Umbilical cord (tissue), 2 donors: ENCODE measurements around the gene PKD2. TPM values are rescaled to one million over a fixed set of nuclear protein-coding genes. Genes with fewer than 3 reads are reported as not detected.

Experiments used
- DNase-seq: peaks from one replicate; pipeline ENCODE4 v3.0.0-alpha.2; 2015; ENCODE audit warnings: low spot score
- total RNA-seq: library from RNA; depleted of rRNA; stranded (reverse); fragments of >200 nt; gene quantifications from one replicate; pipeline ENCODE4 v1.2.3, GENCODE V29; 2014; ENCODE audit warnings: low replicate concordance; ENCODE audit not compliant: insufficient read depth

PKD2 gene
- 70.3 TPM for total RNA-seq

DNA sequence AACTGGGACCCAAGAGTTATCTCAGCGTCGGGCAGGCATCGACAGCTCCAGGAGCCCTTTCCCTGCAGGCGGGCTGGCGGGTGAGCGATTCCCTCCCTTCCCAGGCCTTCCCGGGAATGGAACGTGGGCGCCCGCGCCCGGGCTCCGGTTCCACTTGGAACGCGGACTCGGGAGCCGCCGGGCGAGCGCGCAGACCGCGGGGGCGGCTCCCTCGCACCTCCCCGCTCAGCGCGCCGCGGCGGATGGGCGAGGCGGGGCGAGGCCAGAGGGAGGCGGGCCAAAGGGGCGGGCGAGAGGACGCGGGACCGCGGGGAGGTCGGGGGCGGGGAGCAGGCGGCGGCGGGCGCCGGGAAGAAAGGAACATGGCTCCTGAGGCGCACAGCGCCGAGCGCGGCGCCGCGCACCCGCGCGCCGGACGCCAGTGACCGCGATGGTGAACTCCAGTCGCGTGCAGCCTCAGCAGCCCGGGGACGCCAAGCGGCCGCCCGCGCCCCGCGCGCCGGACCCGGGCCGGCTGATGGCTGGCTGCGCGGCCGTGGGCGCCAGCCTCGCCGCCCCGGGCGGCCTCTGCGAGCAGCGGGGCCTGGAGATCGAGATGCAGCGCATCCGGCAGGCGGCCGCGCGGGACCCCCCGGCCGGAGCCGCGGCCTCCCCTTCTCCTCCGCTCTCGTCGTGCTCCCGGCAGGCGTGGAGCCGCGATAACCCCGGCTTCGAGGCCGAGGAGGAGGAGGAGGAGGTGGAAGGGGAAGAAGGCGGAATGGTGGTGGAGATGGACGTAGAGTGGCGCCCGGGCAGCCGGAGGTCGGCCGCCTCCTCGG lies at the start of gene PKD2:
PKD2 (plus strand) TSS at position 332 of the 818 bp plus-strand sequence; CDS start at position 431, 99 bp downstream.
- peak; percentile 88 for DNase-seq

DNA sequence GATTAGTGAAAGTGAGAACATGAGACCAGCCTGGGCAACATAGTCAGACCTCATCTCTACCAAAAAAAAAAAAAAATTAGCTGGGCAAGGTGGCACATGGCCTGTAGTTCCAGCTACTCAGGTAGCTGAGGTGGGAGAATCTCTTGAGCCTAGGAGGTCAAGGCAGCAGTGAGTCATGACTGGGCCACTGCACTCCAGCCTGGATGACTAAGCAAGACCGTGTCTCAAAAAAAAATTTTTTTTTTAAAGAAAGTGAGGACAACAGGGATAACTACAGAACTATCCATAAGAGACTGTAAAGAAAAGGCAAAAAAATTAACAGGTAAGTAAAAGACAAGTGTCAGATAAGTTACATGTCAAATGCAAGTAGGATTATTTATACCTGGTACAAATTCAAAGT lies 45.4 kb upstream of the PKD2 start:
- DNase-seq = no peak

DNA sequence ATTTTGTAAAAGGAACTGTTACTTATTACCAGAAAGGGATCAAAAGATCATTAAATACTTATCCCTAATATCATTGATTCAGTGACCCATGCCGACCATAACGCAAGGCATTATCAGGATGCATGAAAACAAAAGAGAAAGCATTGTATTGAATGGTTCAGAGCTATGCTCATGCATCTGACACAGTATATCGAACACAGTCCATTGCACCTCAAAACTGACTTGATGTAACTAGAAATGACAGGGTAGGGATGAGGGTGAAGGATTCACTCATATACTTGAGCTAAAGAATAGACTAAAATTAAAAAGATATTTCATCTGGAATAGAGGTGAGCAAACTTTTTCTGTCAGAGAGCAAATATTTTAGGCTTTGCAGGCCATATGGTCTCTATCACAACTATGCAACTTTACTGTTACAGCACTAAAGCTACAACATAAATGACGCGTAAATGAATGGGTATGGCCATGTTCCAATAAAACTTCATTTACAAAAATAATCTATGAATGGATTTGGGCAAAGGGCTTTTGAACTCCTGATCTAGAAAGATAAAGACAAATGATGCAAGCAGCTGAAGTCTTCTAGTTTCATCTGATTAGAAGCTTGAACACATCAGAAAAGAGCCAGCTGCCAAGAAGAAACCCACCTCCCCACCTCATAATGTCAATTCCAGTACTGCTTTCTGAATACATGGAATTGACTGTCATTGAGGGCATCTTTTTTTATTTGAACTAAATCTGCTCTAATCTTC lies 44.9 kb upstream of the PKD2 start:
- DNase-seq = no peak

DNA sequence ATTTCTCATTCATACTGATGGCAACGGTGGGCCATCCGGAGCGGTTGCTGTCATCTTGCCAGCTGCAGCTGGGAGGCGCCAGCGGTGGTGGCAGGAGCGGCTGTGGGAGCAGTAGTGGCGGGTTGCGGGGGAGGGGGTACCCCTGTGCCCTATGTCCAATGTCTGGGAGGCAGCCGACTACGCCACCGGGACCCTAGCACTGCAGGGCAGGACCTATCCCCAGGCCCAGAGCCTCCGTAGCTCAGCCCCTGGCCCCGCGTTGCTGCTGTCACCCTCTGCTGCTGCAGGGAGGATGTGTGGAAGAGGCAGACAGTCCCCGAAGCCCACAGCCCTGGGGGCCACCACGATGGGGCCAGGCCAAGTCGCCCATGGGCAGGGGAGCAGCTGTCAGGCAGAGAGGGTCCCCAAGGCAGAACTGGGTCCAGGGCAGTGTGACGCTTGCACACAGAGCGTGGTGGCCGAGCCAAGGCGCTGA lies 41.9 kb upstream of the PKD2 start:
- no peak for DNase-seq

DNA sequence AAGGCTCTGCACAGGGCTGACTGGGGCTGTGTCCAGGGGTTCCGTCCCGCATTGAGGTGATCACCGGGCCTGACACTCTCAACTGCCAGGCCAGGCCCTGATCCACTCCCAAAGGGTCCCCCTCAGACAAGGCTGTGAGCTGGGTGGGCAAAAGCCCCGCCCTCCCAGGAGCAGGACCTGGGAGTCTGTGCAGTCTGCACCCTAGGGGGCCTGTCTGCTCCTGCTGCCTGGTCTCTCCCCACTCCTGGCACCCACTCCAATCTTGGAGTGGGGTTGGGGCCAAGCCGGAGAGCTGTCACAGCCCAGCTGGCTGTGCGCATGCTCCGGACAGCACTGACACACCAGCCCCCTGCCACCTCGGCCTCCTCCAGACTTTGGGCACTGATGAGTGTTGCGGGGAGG lies 41.3 kb upstream of the PKD2 start:
- no peak for DNase-seq

DNA sequence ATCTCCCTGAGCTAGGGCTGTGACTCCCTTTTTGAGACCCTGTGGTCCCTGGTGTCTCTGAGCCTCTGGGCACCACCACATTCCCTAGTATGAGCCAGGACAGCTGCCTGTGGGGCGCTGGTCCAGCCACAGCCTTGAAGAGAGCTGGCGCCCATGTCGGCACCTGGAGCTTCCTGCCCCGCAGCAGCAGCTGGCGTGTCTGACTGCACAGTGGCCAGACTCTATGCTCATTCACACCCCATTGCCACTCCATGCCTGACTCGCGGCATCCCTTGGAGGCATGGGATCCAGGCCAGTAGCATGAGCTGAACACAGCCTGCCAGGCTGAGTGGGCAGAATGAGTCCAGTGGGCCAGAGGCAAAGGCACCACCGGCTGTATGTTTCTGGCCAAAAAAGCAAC lies 40.2 kb upstream of the PKD2 start:
- DNase-seq = no peak

DNA sequence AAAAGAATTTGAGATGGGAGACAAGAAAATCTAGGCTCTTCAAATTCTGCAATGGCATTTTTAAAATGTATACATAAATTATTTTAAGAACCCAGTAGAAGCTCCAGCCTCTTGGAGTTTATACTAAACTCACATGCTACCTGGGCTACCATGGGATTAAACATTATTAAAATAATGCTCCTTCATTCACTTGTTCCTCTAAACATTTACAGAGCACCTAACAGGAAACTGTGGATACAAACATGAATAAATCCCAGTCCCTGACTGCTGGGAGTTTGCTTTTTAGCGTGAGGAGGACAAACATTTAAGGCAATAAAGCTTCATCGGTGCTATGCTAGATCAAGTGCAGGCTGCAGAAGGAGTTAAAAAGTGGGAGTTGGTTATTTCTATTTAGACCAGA lies 37.3 kb upstream of the PKD2 start:
- DNase-seq = no peak

DNA sequence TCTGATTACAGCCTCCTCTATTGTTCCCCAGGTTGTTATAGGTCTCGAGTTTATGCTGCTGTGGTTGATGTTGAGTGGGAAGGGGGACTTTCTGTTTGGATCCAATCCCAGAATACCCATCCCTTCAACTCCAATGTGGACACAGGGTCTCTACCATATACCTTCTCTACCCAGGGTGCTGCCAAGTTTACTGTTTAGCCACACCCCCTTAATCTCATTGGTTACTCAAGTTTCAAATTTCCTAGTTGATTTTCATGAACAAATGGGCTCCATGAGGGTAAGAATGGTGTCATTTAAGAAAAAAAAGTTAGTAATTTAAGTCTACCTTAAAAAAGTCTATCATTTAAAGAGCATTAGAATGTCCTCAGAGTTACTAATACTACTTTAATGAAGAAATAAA lies 35.6 kb upstream of the PKD2 start:
- no peak for DNase-seq

DNA sequence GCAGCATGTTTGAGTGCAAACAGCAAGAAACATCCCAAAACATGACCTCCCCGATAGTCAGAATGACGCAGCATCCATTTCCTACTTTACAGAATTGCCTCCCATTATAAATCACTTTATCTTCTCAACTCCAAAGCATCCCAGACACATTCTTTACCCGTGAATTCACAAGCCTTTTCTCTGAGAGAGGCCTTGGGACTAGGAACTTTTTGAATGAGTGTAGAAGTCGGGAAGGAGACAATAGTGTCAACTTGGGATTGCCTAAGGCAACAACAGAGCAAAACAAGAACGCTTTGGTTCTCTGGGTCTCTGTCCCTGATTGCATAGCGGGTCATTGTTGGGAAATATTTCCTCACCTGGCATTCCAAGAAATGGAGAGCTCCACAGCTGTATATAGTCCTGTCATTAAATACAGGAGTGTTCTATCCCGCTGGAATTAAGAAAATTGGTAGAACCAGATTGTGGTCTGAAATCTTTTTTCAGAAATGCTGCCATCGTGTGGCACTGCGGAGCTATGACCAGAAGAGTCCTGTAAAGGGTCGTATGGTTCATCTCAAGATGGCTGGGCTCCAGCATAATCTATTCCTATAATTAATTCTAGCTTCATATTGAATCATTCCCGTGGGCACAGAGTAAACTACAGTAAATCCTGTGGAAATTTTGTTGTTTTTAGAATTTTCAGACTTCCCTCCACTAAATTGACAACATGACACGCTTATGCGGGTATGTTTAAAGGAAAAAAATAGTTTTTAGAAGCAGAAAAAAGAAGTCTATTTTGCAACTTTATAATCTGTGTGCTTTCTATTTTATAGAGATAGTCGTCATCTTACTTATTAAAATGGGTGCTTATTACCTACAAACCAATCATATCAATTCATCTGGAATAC lies 33.9 kb upstream of the PKD2 start:
- DNase-seq = peak; percentile 69

DNA sequence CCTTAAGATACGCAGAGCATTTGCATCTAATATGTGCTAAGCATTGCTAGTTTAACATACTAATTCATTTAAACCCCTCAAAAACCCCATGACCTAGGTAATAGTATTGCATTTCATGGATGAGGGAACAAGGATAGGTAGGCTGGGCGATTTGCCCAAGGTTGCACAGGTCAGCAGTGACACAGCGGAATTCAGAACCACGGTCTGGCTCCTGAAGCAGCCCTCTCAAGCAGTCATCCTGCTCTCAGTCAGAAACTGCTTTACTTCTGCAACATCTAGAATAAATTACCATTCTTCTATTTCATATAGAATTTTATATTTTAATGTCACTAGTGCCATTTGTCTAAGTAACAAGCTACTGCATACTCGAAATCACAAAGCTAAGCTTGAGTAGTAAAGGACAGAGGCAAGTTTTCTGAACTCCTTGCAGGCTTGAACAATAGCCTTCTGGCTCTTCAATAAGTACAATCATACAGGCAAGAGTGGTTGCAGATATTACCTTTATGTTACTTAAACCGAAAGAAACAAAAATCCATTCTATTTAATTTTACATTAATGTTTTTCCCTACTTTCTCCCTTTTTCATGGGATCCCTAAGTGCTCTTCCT lies 32.5 kb upstream of the PKD2 start:
- DNase-seq = no peak

DNA sequence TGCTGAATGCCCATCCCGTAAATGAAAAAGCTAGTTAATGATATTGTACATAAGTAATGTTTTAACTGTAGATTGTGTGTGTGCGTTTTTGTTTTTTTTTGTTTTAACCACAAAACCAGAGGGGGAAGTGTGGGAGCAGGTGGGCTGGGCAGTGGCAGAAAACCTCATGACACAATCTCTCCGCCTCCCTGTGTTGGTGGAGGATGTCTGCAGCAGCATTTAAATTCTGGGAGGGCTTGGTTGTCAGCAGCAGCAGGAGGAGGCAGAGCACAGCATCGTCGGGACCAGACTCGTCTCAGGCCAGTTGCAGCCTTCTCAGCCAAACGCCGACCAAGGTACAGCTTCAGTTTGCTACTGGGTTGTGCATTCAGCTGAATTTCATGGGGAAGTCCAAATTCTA lies 32.0 kb upstream of the PKD2 start, which contains the start of gene SPP1:
SPP1 (plus strand) TSS at position 249 of the 400 bp plus-strand sequence. CDS start 1,182 bp downstream, outside the sequence.
- peak; percentile 32 for DNase-seq

DNA sequence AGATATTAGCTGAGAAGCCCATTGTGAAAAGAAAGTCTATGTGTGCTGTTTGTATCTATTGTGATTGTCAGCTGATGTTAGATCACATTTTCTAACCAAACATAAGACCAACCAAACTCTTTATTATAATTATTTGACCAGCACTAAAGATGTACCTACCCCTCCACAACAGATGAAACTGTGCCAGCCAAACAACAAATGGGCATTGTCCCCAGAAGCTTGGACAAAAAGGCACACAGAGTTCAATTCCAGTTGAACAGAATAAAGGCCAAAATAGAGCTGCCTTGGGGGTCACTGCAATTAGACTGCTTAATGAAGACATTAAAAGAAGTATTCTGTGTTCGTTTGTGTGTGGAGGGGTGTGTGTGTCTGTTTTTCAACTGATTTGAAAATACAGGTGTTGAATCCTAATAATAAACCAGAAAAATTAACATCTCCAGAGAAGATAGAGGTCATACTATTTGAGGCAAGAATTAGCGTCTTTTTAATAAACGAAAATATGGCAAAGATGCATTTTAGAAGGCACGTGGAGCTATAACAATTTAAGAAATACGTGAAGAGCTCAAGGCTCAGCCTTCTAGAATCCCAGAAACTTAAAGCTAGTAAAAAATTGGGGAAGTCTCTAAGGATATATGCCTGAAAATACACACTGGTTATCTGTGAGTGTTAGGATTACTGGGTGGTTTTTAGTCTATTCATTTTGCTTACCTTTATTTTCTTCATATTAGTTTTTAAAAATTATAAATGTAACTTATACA lies 29.7 kb upstream of the PKD2 start:
- DNase-seq = no peak

DNA sequence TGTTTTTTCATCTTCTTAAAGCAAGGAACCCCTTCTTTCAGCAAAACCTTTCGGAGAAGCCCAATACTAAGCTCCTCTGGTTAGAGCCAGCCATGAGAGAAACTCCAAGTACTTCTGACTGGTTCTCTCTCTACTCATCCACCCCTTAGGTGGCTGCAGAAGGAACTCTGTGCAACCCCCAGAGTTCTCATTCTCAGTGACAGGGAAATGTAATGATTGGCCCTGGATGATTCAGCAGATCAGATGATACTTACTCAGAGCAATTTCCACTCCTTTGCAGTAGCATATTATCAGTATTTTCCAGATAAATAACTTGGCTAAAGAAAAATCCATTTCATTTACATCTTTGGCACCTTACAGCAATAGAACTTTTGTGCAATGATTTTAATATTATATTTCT lies 28.8 kb upstream of the PKD2 start:
- DNase-seq = no peak

DNA sequence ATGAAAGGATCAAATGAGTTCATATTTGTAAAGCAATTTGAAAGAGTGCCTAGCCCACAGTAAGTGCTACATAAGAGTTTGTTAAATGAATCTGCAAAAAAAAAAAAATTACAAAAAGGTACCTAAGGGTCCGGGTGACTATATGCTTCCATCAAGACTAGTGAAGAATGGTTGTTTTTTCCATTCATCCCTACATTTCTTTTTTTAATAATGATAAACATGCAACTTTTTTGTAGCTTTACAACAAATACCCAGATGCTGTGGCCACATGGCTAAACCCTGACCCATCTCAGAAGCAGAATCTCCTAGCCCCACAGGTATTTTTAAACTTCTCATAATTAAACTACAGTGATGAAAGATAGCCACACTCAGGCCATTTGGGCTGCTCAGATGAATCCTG lies 27.6 kb upstream of the PKD2 start:
- no peak for DNase-seq

DNA sequence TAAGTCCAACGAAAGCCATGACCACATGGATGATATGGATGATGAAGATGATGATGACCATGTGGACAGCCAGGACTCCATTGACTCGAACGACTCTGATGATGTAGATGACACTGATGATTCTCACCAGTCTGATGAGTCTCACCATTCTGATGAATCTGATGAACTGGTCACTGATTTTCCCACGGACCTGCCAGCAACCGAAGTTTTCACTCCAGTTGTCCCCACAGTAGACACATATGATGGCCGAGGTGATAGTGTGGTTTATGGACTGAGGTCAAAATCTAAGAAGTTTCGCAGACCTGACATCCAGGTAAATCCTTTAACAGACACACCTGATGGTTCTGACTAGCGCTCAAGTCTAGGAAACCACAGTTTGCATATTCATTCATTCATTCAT lies 25.9 kb upstream of the PKD2 start:
- no peak for DNase-seq

DNA sequence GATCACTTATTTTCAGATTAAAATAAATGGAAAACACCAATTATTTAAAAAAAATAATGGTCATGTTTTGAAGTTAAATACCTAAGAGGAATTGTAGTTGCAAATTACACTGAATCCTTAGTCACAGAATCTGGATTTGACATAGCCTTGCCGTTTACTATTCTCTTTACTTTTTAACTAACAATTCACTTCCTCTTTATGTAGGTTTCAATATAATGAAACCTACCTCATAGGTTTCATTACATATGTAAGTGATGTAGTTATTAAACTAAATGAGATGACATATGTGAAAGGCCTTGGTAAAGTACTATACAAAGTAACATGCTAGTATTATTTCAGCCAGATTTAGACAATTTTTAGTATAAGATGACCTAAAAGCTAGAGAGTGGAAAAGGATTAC lies 25.4 kb upstream of the PKD2 start:
- DNase-seq = no peak

DNA sequence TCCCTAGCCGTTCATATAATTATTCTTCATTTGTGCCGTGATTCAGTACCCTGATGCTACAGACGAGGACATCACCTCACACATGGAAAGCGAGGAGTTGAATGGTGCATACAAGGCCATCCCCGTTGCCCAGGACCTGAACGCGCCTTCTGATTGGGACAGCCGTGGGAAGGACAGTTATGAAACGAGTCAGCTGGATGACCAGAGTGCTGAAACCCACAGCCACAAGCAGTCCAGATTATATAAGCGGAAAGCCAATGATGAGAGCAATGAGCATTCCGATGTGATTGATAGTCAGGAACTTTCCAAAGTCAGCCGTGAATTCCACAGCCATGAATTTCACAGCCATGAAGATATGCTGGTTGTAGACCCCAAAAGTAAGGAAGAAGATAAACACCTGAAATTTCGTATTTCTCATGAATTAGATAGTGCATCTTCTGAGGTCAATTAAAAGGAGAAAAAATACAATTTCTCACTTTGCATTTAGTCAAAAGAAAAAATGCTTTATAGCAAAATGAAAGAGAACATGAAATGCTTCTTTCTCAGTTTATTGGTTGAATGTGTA lies 24.9 kb upstream of the PKD2 start:
- no peak for DNase-seq

DNA sequence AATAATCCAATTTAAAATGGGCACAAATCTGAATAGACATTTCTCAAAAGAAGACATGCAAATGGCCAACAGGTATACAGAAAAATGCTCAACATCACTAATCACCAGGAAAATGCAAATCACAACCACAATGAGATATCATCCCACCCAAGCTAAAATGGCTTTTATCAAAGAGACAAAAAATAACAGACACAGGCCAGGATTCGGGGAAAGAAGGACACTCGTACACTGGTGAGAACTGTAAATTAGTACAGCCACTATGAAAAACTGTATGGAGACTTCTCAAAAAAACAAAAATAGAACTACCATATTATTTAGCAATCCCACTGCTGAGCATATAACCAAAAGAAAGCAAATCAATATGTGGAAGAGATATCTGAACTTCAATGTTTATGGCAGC lies 23.4 kb upstream of the PKD2 start:
- DNase-seq = no peak

DNA sequence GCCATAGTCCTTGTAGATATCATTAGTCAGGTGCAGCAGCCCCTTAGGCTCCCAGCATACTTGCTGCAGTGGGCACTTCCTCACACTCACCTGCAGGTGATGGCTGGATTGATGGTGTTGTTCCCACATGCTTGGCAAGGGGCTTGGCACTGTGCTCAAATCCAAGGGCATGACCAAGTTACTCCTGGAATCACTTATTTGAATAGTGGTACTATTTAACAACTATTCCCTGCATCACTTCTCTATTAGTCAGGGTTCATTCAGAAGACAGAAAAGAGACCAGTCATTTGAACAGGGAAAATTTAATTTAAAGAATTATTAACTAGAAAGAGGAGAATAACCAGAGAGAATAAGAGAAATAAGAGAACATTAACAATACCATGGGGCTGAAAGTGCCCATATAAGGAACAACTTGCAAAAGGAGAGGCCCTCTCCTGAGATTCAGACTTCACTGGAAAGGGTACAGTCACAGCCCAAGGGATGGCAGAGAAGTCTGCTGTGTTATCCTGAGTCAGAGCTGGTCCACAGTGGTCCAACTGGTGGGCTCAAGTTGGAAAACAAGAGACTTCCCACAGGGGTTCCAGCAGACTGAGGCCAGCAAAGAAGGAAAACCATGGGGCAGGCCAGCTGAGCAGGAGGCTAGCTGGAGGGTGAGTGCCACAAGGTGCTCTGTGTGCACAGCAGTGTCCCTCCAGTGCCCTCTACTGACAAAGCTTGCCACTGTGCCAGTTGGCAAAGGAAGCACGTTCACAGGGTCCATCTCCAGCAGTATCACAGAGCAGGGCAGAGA lies 22.1 kb upstream of the PKD2 start:
- DNase-seq = peak; percentile 38

DNA sequence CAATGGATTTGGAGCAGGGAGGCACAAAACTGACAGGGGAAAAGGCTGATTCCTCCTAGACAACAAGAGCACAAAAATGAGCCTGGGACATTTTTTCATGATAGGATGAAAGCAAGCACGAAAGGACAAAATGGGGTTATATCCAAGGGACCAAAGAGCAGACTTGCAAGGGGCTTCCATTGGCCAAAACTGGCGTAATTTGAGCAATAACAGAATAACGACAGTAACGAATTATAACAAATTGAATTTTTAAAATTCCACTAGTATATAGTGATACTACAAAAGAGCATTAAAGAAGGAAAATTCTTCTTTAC lies 21.6 kb upstream of the PKD2 start:
- no peak for DNase-seq
